NCI-H2081 (cell line): ENCODE measurements around the gene NANS.

Experiments
- DNase-seq, 2 experiments: peaks; one replicate each; lab custom pipeline; 2025; lab: John Stamatoyannopoulos, UW

Gene NANS

DNA sequence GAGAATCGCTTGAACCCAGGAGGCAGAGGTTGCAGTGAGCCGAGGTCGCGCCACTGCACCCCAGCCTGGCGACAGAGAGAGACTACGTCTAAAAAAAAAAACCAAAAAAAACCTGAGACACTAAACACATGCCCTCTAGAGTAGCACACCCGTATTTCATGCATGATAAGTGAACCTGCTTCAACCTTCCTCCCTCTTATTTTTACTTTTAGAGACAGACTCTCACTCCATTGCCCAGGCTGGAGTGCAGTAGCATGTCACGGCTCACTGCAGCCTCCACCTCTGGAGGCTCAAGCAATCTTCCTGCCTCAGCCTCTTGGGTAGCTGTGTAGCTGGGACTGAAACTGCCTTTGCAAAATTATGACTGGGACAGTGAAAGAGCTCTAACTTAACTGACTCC, 17.6 kb upstream of the NANS start:
- no peak for DNase-seq

GRCh38 chr9:98039607-98040017, 16.9 kb upstream of the NANS start:
- DNase-seq, result no peak

- DNase-seq, result no peak
Observed at GRCh38 chr9:98040212-98040611, 16.3 kb upstream of the NANS start.

DNA sequence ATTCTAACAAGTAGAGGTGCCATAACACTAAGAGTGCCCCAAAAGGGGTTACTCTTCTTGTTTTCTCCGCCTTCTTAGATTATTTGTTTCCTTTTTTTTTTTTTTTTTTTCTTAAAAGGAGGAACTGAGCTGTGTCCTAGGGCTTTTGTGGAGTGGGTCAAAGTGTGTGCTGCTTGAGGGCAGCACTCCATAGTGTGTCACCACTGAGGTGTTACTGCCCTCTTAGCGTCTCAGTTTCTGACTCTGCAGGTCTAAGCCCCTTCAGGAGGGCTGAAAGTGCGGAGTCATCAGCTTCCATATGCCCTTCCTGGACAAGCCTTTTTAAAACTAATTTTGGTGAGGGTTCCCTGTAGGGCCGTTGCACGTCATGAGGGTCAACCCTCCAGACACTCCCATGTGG, 12.6 kb upstream of the NANS start:
- no peak for DNase-seq

GRCh38 chr9:98045234-98046179, 11.0 kb upstream of the NANS start:
- DNase-seq, result peak; percentile 81 to 94

- no peak for DNase-seq
Observed at GRCh38 chr9:98046180-98046543, 10.4 kb upstream of the NANS start.

DNA sequence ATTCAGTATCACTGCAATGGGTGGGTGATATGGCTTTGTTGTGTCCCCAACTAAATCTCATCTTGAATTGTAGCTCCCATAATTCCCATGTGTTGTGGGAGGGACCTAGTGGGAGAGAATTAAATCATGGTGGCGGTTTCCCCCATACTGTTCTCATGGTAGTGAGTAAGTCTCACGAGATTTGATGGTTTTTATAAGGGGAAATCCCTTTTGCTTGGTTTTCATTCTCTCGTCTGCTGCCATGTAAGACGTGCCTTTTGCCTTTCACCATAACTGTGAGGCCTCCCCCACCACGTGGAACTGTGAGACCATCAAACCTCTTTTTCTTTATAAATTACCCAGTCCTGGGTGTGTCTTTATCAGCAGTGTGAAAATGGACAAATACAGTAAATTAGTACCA, 9.5 kb upstream of the NANS start:
- DNase-seq, result peak in 1 of 2 experiments; percentile 18

- DNase-seq, result no peak
Observed at GRCh38 chr9:98049288-98050072, 7.1 kb upstream of the NANS start.

- DNase-seq, result no peak
Observed at GRCh38 chr9:98050351-98050750, 6.2 kb upstream of the NANS start.

DNA sequence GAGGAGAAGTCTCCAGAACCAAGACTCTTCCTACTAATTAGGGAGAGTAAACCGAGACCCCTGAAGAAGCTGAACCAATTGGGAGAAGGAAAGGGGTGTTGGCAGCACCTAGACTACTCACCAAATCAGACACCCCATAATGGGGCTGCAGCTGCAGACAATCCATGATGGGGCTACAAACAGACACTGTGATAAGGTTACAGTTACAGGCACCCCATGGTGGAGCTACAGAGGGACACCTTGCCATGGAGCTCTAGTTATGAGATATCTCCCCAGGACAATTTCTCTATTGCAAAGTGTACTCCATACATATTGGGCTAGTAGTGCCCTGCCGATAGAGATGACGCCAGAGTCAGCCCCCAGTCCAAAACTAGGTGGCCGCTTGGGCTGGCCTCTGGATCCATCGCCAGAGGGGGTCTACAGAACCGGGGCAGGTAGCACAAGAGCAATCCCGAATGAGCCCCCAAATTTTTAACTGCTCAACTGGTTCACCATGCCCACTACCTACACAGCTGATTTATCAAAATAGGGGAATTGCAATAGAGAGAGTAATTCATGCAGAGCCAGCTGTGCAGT, 2.1 kb upstream of the NANS start:
- no peak for DNase-seq

- DNase-seq, result peak in 1 of 2 experiments; percentile 9
Observed at GRCh38 chr9:98057138-98057799, 737 bp downstream of the NANS start.

- no peak for DNase-seq
Observed at GRCh38 chr9:98062161-98062560, 5.6 kb downstream of the NANS start.

GRCh38 chr9:98064623-98065392, 8.3 kb downstream of the NANS start:
- DNase-seq, result peak in 1 of 2 experiments; percentile 18

GRCh38 chr9:98066235-98066634, 9.7 kb downstream of the NANS start:
- DNase-seq, result no peak

DNA sequence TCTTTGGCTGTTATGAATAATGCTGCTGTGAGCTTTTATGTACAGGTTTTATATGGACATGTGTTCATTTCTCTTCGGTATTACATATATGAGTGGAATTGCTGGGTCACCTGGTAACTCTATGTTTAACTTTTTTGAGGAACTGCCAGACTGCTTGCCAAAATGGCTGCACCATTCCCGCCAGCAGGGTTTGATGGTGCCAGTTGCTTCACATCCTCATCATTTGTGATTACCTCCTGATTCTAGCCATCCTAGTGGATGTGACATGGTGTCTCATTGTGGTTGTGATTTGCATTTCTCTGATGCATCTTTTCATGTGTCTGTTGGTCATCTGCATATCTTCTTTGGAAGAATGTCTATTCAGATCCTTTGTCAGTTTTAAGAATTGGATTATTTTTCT, 10.7 kb downstream of the NANS start:
- DNase-seq, result no peak

- DNase-seq, result no peak
Observed at GRCh38 chr9:98069551-98069950, 13.0 kb downstream of the NANS start.

DNA sequence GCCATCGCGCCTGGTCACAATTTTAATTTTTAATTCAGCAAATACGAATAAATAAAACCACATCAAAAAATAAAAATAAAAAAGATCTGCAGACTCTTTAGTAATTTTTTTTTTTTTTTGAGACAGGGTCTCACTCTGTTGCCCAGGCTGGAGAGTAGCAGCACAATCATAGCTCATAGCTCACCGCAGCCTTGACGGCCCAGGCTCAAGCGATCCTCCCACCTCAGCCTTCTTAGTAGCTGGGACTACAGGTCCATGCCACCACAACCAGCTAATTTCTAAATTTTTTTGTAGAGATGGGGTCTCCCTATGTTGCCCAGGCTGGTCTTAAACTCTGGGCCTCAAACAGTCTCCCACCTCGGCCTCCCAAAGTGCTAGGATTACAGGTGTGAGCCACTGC, 14.2 kb downstream of the NANS start:
- DNase-seq, result no peak

DNA sequence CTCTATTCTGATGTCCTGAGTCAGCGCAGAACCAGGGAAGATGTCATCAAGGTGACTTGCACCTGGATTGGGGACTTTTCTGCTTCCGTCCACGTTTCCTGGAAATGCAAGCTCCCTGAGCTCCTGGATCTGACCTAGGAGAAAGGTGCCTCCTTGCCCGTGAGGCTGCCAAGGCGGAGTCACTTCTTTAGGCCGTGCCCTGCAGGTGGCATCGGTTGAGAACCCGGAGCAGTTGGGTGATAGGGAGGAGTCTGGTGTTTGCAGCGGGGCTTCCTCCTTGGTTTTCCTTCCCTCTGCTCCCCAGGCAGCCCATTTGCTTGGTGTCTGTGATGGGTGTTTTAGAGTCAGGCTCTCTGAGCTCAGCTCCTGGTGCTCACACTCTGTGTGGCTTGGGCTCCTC, 15.2 kb downstream of the NANS start:
- DNase-seq, result no peak

DNA sequence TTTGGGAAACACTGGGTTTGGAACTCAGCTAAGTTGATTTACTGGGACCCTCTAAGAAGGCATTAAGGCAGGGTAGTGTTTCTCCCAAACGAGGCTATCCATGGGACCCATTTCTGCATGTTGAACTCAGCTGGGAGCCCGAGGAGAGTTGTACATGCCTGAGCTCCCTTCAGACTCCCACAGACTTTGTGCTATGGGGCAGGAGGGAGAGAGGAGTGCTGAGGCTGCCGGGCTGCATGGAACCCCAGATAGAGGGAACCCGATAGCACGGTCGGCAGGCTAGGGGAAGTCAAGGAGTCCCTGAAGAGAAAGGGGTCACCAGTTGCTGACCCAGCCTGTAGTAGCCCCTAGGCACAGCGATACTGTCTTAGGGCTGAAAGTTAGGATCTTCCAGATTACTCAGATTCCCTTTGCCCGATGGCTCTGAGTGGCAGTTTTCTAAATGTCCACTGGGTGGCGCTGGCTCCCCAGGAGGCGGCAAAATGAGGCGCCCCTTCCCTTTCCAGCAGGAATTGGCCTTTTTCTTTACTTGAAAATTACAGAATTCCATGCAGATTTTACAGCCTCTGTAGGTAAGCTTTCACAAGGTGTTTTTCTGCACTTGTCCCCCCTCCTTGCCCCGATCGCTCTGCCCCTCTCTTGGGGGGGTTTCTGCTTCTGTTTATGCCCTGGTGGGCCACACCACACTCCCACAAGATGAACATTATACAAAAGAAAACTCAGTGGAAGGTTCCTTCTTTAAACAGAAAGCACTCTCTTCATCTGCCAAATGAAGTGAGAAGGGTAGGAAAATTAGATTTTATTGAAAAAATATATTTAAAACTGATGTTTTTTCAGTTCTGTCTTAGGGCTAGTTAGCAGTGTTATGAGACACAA, 17.8 kb downstream of the NANS start:
- DNase-seq, result peak; percentile 33 to 35

- no peak for DNase-seq
Observed at GRCh38 chr9:98075332-98075805, 18.8 kb downstream of the NANS start.
